HepG2 (cell line): Measurements from ENCODE around the gene TOP2A. TPM values are rescaled to one million over a fixed set of nuclear protein-coding genes. Genes with fewer than 3 reads are reported as not detected.

Experiments used
- AFF4 ChIP-seq: sonication (generic); formaldehyde crosslinking; IDR thresholded peaks from 2 replicates; pipeline ENCODE4 v1.4.0; 2020; ENCODE audit warnings: missing genetic modification reagents
- BCL3 ChIP-seq: sonication (generic); formaldehyde crosslinking; IDR thresholded peaks from 2 replicates; pipeline ENCODE4 v1.5.1; 2020; ENCODE audit warnings: mild to moderate bottlenecking, missing genetic modification reagents, moderate library complexity
- FOXP1 ChIP-seq, 2 experiments: fragments of 450-650 bp in 1 of 2; IDR thresholded peaks; 2 replicates each; pipeline ENCODE4 v1.6.1; 2017 to 2018; ENCODE audit warnings: antibody characterized with exemption in 1 of 2
- NBN ChIP-seq: fragments of 450-650 bp; conservative IDR thresholded peaks from 2 replicates; pipeline ENCODE4 v1.6.1; 2017
- NKX3-1 ChIP-seq: sonication (generic); formaldehyde crosslinking; IDR thresholded peaks from 2 replicates; pipeline ENCODE4 v1.5.0; 2020; ENCODE audit warnings: missing genetic modification reagents
- POLR2A ChIP-seq, 2 experiments: IDR thresholded peaks; 2 replicates each; pipeline ENCODE4 v1.6.1; 2011; ENCODE audit warnings: low read depth in 2 of 2, low read length in 2 of 2, mild to moderate bottlenecking in 1 of 2, moderate library complexity in 1 of 2; ENCODE audit not compliant: insufficient read depth in 1 of 2
- RCOR2 ChIP-seq: IDR thresholded peaks from 2 replicates; pipeline ENCODE4 v1.6.1; 2016; ENCODE audit warnings: missing biosample characterization, missing genetic modification reagents
- REST ChIP-seq, 2 experiments: IDR thresholded peaks; 2 replicates each; pipeline ENCODE4 v1.6.1; 2011 to 2012; ENCODE audit warnings: low read length in 2 of 2, borderline replicate concordance in 1 of 2, low read depth in 1 of 2, mild to moderate bottlenecking in 1 of 2, moderate library complexity in 1 of 2
- SKI ChIP-seq: fragments of 450-650 bp; IDR thresholded peaks from one replicate; pipeline ENCODE4 v1.6.1; 2018; ENCODE audit warnings: mild to moderate bottlenecking; ENCODE audit not compliant: partially characterized antibody
- SRF ChIP-seq: IDR thresholded peaks from 2 replicates; pipeline ENCODE4 v1.6.1; 2011; ENCODE audit warnings: mild to moderate bottlenecking, low read depth, low read length, moderate library complexity
- ZKSCAN5 ChIP-seq: sonication (generic); formaldehyde crosslinking; IDR thresholded peaks from 2 replicates; pipeline ENCODE4 v1.5.1; 2020; ENCODE audit warnings: mild to moderate bottlenecking, missing genetic modification reagents
- ZNF232 ChIP-seq: sonication (generic); formaldehyde crosslinking; IDR thresholded peaks from 2 replicates; pipeline ENCODE4 v1.4.0; 2020; ENCODE audit warnings: missing genetic modification reagents, borderline replicate concordance
- ZNF329 ChIP-seq: sonication (generic); formaldehyde crosslinking; IDR thresholded peaks from 2 replicates; pipeline ENCODE4 v1.9.0; 2021; ENCODE audit warnings: low read depth, mild to moderate bottlenecking, missing genetic modification reagents
- ZNF564 ChIP-seq: sonication (generic); formaldehyde crosslinking; IDR thresholded peaks from 2 replicates; pipeline ENCODE4 v1.8.1; 2023; ENCODE audit warnings: mild to moderate bottlenecking, missing genetic modification reagents
- ZNF652 ChIP-seq: IDR thresholded peaks from 2 replicates; pipeline ENCODE4 v1.6.1; 2016; ENCODE audit warnings: low read depth, borderline replicate concordance
- ZNF670 ChIP-seq: sonication (generic); formaldehyde crosslinking; IDR thresholded peaks from 2 replicates; pipeline ENCODE4 v1.8.0; 2022; ENCODE audit warnings: mild to moderate bottlenecking, missing genetic modification reagents, borderline replicate concordance
- ZNF770 ChIP-seq: sonication (generic); formaldehyde crosslinking; IDR thresholded peaks from 2 replicates; pipeline ENCODE4 v1.5.0; 2020; ENCODE audit warnings: mild to moderate bottlenecking, missing genetic modification reagents
- polyA plus RNA-seq, 8 experiments: library from polyadenylated mRNA; depleted of rRNA in 3 of 8; stranded (reverse) in 7 of 8; unstranded in 1 of 8; fragments of >200 nt; fragmentation: Illumina TruSeq in 4 of 8; extraction: Trizol in 4 of 8; gene quantifications; 2 replicates each; pipeline versions ENCODE4 v1.2.1 to v1.2.3, GENCODE V29; 2011 to 2016; ENCODE audit warnings: low read depth in 4 of 8, missing spikeins in 1 of 8, mixed read lengths in 1 of 8; ENCODE audit not compliant: insufficient read depth in 1 of 8
- total RNA-seq, 5 experiments: library from RNA; depleted of rRNA; stranded (reverse); fragments of >200 nt; fragmentation: Illumina TruSeq; extraction: Trizol; gene quantifications; 2 replicates each; pipeline ENCODE4 v1.2.3, GENCODE V29; 2016; ENCODE audit warnings: low read depth in 1 of 5

Gene TOP2A
- total and polyA plus RNA-seq, 2 of the 13 experiments (the other 11 are each of a cell fraction or from before 2014, with no cell fraction given), result 108 to 327 TPM

- TF ChIP-seq RCOR2 (CRISPR knock-in tag) (0 out of 2 replicates have a peak, but pooled peaks have one; percentile 11), BCL3 (CRISPR knock-in tag) (no peak), ZNF652 (CRISPR knock-in tag) (no peak), ZKSCAN5 (CRISPR knock-in tag) (no peak), POLR2A (IDR thresholded peaks at IDR 0.05; ENCODE audit: insufficient read depth in 1 of 2, low read depth in 2 of 2, low read length in 2 of 2) (no peak), AFF4 (CRISPR knock-in tag) (no peak), ZNF770 (CRISPR knock-in tag) (0 out of 2 replicates have a peak, but pooled peaks have one; percentile 22), SKI (no peak), ZNF670 (no peak), ZNF232 (CRISPR knock-in tag) (no peak), FOXP1 (IDR thresholded peaks at IDR 0.05) (no peak), FOXP1 (CRISPR knock-in tag; IDR thresholded peaks at IDR 0.05) (no peak), REST (IDR thresholded peaks at IDR 0.05; ENCODE audit: borderline replicate concordance in 1 of 2, low read depth in 1 of 2, low read length in 2 of 2) (no peak), ZNF564 (CRISPR knock-in tag) (no peak), ZNF329 (CRISPR knock-in tag) (no peak), SRF (no peak), NBN (no peak), NKX3-1 (CRISPR knock-in tag) (no peak)
Observed at GRCh38 chr17:40358323-40359038, 59.2 kb downstream of the TOP2A start (continued).
